ENCODE results near the gene MBOAT2. TPM values are rescaled to one million over a fixed set of nuclear protein-coding genes. Genes with fewer than 3 reads are reported as not detected.
A peak's percentile ranks its signal among the peaks of the same experiment; 100 is the strongest.

The MBOAT2 gene
- total and polyA plus RNA-seq, 2 of the 13 experiments (the other 11 are each of a cell fraction or from before 2014, with no cell fraction given): 0.11 to 0.36 TPM

DNA sequence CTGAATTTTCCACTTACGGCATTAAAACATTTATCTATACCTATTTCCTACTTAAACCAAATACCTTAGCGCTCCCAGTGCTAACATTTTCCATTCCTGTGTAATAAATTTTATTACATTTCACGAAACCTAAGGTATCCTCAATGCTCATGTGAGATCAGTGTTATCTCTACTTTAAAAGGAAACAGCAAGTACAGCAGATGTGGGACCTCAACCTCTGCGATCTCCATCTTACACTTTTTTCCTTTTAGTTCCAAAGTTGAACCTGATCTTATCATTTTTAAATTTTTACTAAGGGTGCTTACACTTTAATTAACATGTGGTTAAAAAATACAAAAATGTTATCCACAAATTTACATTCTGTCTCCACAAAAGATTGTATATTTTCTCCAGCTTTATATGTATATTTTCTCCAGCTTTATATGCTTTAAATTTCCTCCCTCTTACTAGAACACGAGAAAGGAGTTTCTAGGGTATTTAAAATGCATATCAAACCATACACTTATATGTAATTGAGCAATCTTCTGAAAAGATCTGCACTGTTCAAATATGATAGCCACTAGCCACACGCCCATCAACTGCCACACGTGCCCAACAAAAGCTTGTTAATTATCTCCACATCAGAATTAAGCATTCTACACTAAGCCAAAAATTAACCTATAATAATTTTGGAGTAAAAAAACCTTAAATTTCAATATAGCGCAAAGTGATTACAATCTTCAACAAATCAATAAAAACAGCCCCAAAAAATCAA, 38.1 kb downstream of the MBOAT2 start (continued):
- no peak for TF ChIP-seq TCF12 (IDR thresholded peaks at IDR 0.05)
- no peak for TF ChIP-seq TCF12 (CRISPR knock-in tag; IDR thresholded peaks at IDR 0.05)
- no peak for TF ChIP-seq ZNF776 (CRISPR knock-in tag; IDR thresholded peaks at IDR 0.05)
- no peak for TF ChIP-seq NFKB2 (CRISPR knock-in tag; IDR thresholded peaks at IDR 0.05; ENCODE audit: borderline replicate concordance)
- no peak for TF ChIP-seq THRA (CRISPR knock-in tag; IDR thresholded peaks at IDR 0.05; ENCODE audit: borderline replicate concordance)
- no peak for TF ChIP-seq EP300 (IDR thresholded peaks at IDR 0.05; ENCODE audit: low read depth in 2 of 2, low read length in 2 of 2)
- TF ChIP-seq EP300 (CRISPR knock-in tag; IDR thresholded peaks at IDR 0.05; ENCODE audit: borderline replicate concordance): no peak
- TF ChIP-seq ZIK1 (CRISPR knock-in tag; IDR thresholded peaks at IDR 0.05; ENCODE audit: borderline replicate concordance, low read depth): no peak

DNA sequence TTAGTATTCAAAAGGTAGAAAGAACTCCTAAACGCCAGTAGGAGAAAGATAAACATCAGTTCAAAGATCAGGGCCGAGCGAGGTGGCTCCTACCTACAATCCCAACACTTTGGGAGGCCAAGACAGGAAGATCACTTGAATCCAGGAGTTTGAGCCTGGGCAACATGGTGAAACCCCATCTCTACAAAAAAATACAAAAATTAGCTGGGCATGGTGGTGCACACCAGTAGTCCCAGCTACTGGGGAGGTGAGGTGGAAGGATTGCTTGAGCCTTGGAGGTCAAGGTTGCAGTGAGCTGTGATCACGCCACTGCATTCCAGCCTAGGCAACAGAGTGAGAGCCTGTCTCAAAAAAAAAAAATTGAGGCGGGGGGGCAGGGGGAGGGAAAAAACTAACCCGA, 40.6 kb downstream of the MBOAT2 start:
- POLR2A ChIA-PET: no interaction called here
- FAIRE-seq (peak; percentile 30), ATAC-seq (peak; percentile 69), DNase-seq (ENCODE audit: low spot score) (peak; percentile 53)
- Histone ChIP-seq H3K9me3 (ENCODE audit: low read length) (no peaks in the 10 kb centered on the region), H4K20me1 (ENCODE audit: insufficient read depth, low read length) (no peaks in the 10 kb centered on the region), H3K27ac (ENCODE audit: extremely low read length, insufficient read depth, low read length) (no peak overlapping the region), H3K4me1 (ENCODE audit: insufficient read depth, low read length) (peaks cover 13% of the 10 kb centered on the region), H3K9ac (ENCODE audit: insufficient read depth, low read depth, low read length) (no peak overlapping the region), H3K79me2 (ENCODE audit: insufficient read depth, low read length) (no peaks in the 10 kb centered on the region), H3K4me2 (ENCODE audit: low read depth, low read length) (peak overlapping the region; percentile 36), H3K4me3 (replicated peaks in 1 of 3; ENCODE audit: insufficient read depth in 1 of 3, low read depth in 2 of 3, low read length in 3 of 3) (0 out of 6 replicates have a peak overlapping the region, but pooled peaks of 1 of the 3 experiments have one; percentile 17), H3K36me3 (replicated peaks in 1 of 2; ENCODE audit: control insufficient read depth in 1 of 2, insufficient read depth in 2 of 2, low read length in 2 of 2) (no peaks in the 10 kb centered on the region), H3K27me3 (ENCODE audit: control insufficient read depth in 1 of 2, insufficient read depth in 2 of 2, low read length in 2 of 2) (peaks cover 0 to 7% of the 10 kb centered on the region in 2 experiments; a peak in 2 of 5 replicates), H2AFZ (ENCODE audit: low read length) (no peak overlapping the region)
- intact Hi-C loops (cut with micrococcal nuclease; ENCODE audit: unreplicated experiment) (no loop called here), in situ Hi-C loops (cut with HindIII; ENCODE audit: extremely low pct_ligation_motif_present, low pct_unique_long_range_greater_than_20kb) (no loop called here)
- no TSS peak for BruUV-seq (replicated peaks)
- CTCF ChIA-PET (ENCODE audit: low intra/inter-chr PET ratio, low total read pairs): no interaction called here
- 17% methylated on average over 6 of the region's 6 CpGs for WGBS (ENCODE audit: low lambda C conversion rate)
- no peak for TF ChIP-seq ZNF30 (CRISPR knock-in tag; IDR thresholded peaks at IDR 0.05)
- TF ChIP-seq ZNF558 (CRISPR knock-in tag; IDR thresholded peaks at IDR 0.05; ENCODE audit: borderline replicate concordance): no peak
- no peak for TF ChIP-seq ZNF484 (CRISPR knock-in tag; IDR thresholded peaks at IDR 0.05; ENCODE audit: borderline replicate concordance, low read depth)
- TF ChIP-seq ZNF775 (CRISPR knock-in tag; IDR thresholded peaks at IDR 0.05; ENCODE audit: borderline replicate concordance): no peak
- TF ChIP-seq, protein P1, sequence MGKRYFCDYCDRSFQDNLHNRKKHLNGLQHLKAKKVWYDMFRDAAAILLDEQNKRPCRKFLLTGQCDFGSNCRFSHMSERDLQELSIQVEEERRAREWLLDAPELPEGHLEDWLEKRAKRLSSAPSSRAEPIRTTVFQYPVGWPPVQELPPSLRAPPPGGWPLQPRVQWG (CRISPR knock-in tag; IDR thresholded peaks at IDR 0.05; ENCODE audit: borderline replicate concordance, low read depth): no peak
- TF ChIP-seq ZNF431 (CRISPR knock-in tag; IDR thresholded peaks at IDR 0.05; ENCODE audit: borderline replicate concordance, low read depth): no peak
- no peak for TF ChIP-seq KLF13 (CRISPR knock-in tag; IDR thresholded peaks at IDR 0.05)
- TF ChIP-seq POGZ (CRISPR knock-in tag; IDR thresholded peaks at IDR 0.05): peak; percentile 24; the same call in 1 of the 2 replicates
- TF ChIP-seq, protein P2, sequence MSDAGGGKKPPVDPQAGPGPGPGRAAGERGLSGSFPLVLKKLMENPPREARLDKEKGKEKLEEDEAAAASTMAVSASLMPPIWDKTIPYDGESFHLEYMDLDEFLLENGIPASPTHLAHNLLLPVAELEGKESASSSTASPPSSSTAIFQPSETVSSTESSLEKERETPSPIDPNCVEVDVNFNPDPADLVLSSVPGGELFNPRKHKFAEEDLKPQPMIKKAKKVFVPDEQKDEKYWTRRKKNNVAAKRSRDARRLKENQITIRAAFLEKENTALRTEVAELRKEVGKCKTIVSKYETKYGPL (CRISPR knock-in tag; IDR thresholded peaks at IDR 0.05): no peak

Measured in HepG2 (cell line).